ENCODE results near the gene NEK6.

The NEK6 gene

DNA sequence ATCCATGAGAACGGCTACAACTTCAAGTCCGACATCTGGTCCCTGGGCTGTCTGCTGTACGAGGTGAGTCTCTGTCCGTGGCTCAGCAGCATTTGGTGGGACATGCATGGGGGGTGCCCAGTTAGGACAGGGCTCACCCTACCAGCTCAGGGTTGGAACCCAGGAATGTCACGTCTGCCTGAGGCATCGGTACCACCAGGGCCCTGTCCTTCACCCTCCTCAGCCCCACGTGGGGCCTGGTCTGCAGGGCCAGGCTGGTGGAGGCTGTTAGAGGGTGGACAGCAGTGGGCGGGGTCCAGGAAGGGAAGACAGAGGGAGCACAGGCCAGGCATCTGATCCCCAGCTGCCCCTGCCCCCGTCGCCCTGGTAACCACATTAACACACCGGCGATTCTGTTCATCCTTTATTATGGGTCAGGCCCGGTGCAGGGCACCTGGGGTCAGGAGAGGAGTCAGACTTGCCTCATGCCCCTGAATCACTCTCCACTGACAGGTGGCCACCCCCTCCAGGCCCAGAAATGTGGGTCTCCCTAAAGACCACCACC is 81.9 kb downstream of the NEK6 start:
- no peak for DNase-seq (ENCODE audit: low read depth)
- TF ChIP-seq, protein P1, sequence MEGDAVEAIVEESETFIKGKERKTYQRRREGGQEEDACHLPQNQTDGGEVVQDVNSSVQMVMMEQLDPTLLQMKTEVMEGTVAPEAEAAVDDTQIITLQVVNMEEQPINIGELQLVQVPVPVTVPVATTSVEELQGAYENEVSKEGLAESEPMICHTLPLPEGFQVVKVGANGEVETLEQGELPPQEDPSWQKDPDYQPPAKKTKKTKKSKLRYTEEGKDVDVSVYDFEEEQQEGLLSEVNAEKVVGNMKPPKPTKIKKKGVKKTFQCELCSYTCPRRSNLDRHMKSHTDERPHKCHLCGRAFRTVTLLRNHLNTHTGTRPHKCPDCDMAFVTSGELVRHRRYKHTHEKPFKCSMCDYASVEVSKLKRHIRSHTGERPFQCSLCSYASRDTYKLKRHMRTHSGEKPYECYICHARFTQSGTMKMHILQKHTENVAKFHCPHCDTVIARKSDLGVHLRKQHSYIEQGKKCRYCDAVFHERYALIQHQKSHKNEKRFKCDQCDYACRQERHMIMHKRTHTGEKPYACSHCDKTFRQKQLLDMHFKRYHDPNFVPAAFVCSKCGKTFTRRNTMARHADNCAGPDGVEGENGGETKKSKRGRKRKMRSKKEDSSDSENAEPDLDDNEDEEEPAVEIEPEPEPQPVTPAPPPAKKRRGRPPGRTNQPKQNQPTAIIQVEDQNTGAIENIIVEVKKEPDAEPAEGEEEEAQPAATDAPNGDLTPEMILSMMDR (IDR thresholded peaks at IDR 0.05; ENCODE audit: insufficient read depth, low read depth, low read length, missing control alignments) = no peak
- no peak overlapping the region for H3K4me3 ChIP-seq (ENCODE audit: low read depth, low read length)

GRCh38 chr9:124340219-124341069 is 82.7 kb downstream of the NEK6 start:
- no peak for DNase-seq (ENCODE audit: low read depth)

GRCh38 chr9:124341455-124342170 is 83.9 kb downstream of the NEK6 start:
- no peak overlapping the region for H3K4me3 ChIP-seq (ENCODE audit: low read depth, low read length)
- no peak for DNase-seq (ENCODE audit: low read depth)
- TF ChIP-seq, protein P1 (IDR thresholded peaks at IDR 0.05; ENCODE audit: insufficient read depth, low read depth, low read length, missing control alignments) = no peak

More at GRCh38 chr9:124340219-124341069, 82.7 kb downstream of the NEK6 start:
- TF ChIP-seq, protein P1 (IDR thresholded peaks at IDR 0.05; ENCODE audit: insufficient read depth, low read depth, low read length, missing control alignments) = no peak
- H3K4me3 ChIP-seq (ENCODE audit: low read depth, low read length) = no peak overlapping the region

DNA sequence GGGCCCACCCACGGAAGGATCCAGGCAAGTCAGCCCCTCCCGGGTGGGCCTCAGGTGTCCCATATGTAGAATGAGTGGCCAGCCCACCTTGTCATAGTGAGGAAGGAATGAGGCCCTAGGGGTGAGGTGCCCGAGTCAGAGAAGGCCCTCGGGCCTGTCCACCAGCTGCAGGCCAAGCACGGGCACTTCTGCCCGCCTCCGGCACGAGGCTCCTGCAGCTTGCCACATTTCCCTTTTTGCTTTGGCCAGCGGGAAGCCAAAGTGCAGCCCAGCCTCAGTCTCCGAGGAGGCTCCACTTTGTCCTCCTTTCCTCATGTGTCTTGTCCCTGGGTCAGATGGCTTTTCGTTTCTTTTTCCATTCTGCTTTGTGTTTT is 84.6 kb downstream of the NEK6 start:
- no peak for DNase-seq (ENCODE audit: low read depth)

GRCh38 chr9:124342776-124343485 is 85.2 kb downstream of the NEK6 start:
- TF ChIP-seq, protein P1 (IDR thresholded peaks at IDR 0.05; ENCODE audit: insufficient read depth, low read depth, low read length, missing control alignments) = no peak
- H3K4me3 ChIP-seq (ENCODE audit: low read depth, low read length) = no peak overlapping the region
- DNase-seq (ENCODE audit: low read depth) = no peak

More for the DNA sequence above, 84.6 kb downstream of the NEK6 start:
- TF ChIP-seq, protein P1 (IDR thresholded peaks at IDR 0.05; ENCODE audit: insufficient read depth, low read depth, low read length, missing control alignments) = no peak
- H3K4me3 ChIP-seq (ENCODE audit: low read depth, low read length) = no peak overlapping the region

DNA sequence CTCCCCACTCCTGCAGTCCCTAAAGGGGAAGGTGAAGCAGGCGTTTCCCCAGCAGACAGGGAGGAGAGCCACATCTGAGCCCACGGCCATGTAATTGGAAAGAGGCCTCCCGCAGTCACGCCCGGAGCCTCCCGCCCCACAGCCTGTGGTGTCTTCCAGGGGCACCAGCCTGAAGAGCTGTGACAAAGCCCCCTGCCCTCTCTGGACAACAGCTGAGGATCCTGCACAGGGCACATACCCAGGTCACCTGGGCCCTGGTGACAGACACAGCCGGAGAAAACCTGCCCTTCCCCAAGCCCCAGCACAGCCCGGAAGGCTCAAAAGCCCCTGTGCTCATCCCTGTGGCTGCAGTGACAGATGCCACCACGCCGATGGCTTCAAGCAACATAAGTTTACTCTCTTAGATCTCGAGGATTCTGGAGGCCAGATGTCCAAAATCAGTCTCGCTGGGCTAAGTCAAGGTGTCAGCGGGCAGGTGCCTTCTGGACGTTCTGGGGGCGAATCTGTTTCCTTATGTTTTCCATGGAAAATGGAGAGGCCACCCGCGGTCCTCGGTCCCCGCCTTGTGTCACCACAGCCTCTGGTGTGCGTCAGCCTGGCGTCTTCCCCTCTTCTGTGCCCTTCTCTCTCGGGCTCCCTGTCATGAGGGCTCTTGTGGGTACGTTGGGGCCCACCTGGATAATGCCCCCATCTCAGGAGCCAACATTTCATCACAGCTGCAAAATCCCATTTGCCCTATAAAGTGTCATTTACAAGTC is 86.0 kb downstream of the NEK6 start:
- TF ChIP-seq, protein P1 (IDR thresholded peaks at IDR 0.05; ENCODE audit: insufficient read depth, low read depth, low read length, missing control alignments) = no peak
- no peak overlapping the region for H3K4me3 ChIP-seq (ENCODE audit: low read depth, low read length)
- DNase-seq (ENCODE audit: low read depth) = no peak

All from GM12865 (cell line).